Liver (tissue), 9 donors: ENCODE data around the gene DDX5. TPM values are rescaled to one million over a fixed set of nuclear protein-coding genes. Genes with fewer than 3 reads are reported as not detected.

Experiments used
- DNase-seq: peaks from one replicate; pipeline ENCODE4 v3.0.0-alpha.2; 2017; ENCODE audit warnings: low spot score
- H3K27ac ChIP-seq, 2 donors: one replicate each; pipeline ENCODE4 v1.7.0; 2013; ENCODE audit warnings: inconsistent platforms in 2 of 2, low read length in 2 of 2, control low read depth in 1 of 2, low read depth in 1 of 2, mild to moderate bottlenecking in 1 of 2
- H3K27me3 ChIP-seq, 4 donors: one replicate each; pipeline versions ENCODE4 v1.6.1 to v1.7.0; 2013; ENCODE audit warnings: low read length in 3 of 4, inconsistent platforms in 1 of 4, mild to moderate bottlenecking in 1 of 4, moderate library complexity in 1 of 4; ENCODE audit not compliant: control insufficient read depth in 4 of 4, insufficient read depth in 4 of 4
- H3K36me3 ChIP-seq, 4 donors: one replicate each; pipeline versions ENCODE4 v1.6.1 to v1.7.0; 2013; ENCODE audit warnings: low read length in 3 of 4, mild to moderate bottlenecking in 3 of 4, low read depth in 1 of 4, moderate library complexity in 1 of 4; ENCODE audit not compliant: control insufficient read depth in 4 of 4, insufficient read depth in 3 of 4
- H3K4me1 ChIP-seq, 4 donors: one replicate each; pipeline versions ENCODE4 v1.6.1 to v1.7.0; 2013; ENCODE audit warnings: low read length in 3 of 4, mild to moderate bottlenecking in 3 of 4, moderate library complexity in 1 of 4; ENCODE audit not compliant: control insufficient read depth in 4 of 4, insufficient read depth in 4 of 4
- H3K4me3 ChIP-seq, 3 donors: one replicate each; pipeline versions ENCODE4 v1.6.1 to v1.7.0; 2013; ENCODE audit warnings: low read length in 3 of 3, control low read depth in 1 of 3, low read depth in 1 of 3, mild to moderate bottlenecking in 1 of 3
- H3K9ac ChIP-seq, 2 donors: one replicate each; pipeline ENCODE4 v1.7.0; 2013; ENCODE audit warnings: low read length in 2 of 2, mild to moderate bottlenecking in 2 of 2, moderate library complexity in 2 of 2, control low read depth in 1 of 2, low read depth in 1 of 2
- H3K9me3 ChIP-seq, 4 donors: one replicate each; pipeline versions ENCODE4 v1.6.1 to v1.7.0; 2013; ENCODE audit warnings: low read length in 3 of 4; ENCODE audit not compliant: control insufficient read depth in 4 of 4
- EGR1 ChIP-seq, 2 donors: IDR thresholded peaks; 2 replicates each; pipeline ENCODE4 v1.6.1; 2016 to 2018; ENCODE audit warnings: antibody characterized with exemption in 2 of 2, low read depth in 2 of 2
- FOXA1 ChIP-seq: IDR thresholded peaks from 2 replicates; pipeline ENCODE4 v1.6.1; 2016; ENCODE audit warnings: antibody characterized with exemption
- FOXA2 ChIP-seq: IDR thresholded peaks from 2 replicates; pipeline ENCODE4 v1.6.1; 2016; ENCODE audit warnings: antibody characterized with exemption
- GABPA ChIP-seq, 2 donors: IDR thresholded peaks in 1 of 2; conservative IDR thresholded peaks in 1 of 2; 2 replicates each; pipeline ENCODE4 v1.6.1; 2016; ENCODE audit warnings: antibody characterized with exemption in 2 of 2, mild to moderate bottlenecking in 1 of 2, moderate library complexity in 1 of 2
- HNF4A ChIP-seq, 2 donors: conservative IDR thresholded peaks; 2 replicates each; pipeline ENCODE4 v1.6.1; 2016; ENCODE audit warnings: antibody characterized with exemption in 2 of 2, mild to moderate bottlenecking in 2 of 2
- HNF4G ChIP-seq: IDR thresholded peaks from 2 replicates; pipeline ENCODE4 v1.6.1; 2016; ENCODE audit warnings: antibody characterized with exemption
- JUND ChIP-seq, 2 donors: IDR thresholded peaks; 2 replicates each; pipeline ENCODE4 v1.6.1; 2016; ENCODE audit warnings: antibody characterized with exemption in 2 of 2
- MAX ChIP-seq: IDR thresholded peaks from 2 replicates; pipeline ENCODE4 v1.6.1; 2016; ENCODE audit warnings: antibody characterized with exemption
- NR2F2 ChIP-seq: IDR thresholded peaks from 2 replicates; pipeline ENCODE4 v1.6.1; 2016; ENCODE audit warnings: antibody characterized with exemption
- RAD21 ChIP-seq, 2 donors: IDR thresholded peaks; 2 replicates each; pipeline ENCODE4 v1.6.1; 2016; ENCODE audit warnings: antibody characterized with exemption in 2 of 2, mild to moderate bottlenecking in 2 of 2
- RXRA ChIP-seq, 2 donors: IDR thresholded peaks; 2 replicates each; pipeline ENCODE4 v1.6.1; 2017 to 2018; ENCODE audit warnings: antibody characterized with exemption in 2 of 2, mild to moderate bottlenecking in 1 of 2
- SP1 ChIP-seq: IDR thresholded peaks from 2 replicates; pipeline ENCODE4 v1.6.1; 2018; ENCODE audit warnings: antibody characterized with exemption, mild to moderate bottlenecking
- TAF1 ChIP-seq: conservative IDR thresholded peaks from 2 replicates; pipeline ENCODE4 v1.6.1; 2016; ENCODE audit warnings: antibody characterized with exemption, mild to moderate bottlenecking
- YY1 ChIP-seq: IDR thresholded peaks from 2 replicates; pipeline ENCODE4 v1.6.1; 2016; ENCODE audit warnings: antibody characterized with exemption, mild to moderate bottlenecking
- WGBS: extraction: QIAGEN DNeasy Blood & Tissue Kit; methylation state at CpG from one replicate; pipeline ENCODE4 v1.1.7; 2013; 5-methylcytosine and 5-hydroxymethylcytosine counted together
- polyA plus RNA-seq, 2 donors: library from polyadenylated mRNA; stranded (reverse) in 1 of 2; unstranded in 1 of 2; fragments of 200-250 nt in 1 of 2; fragments of >200 nt in 1 of 2; fragmentation: Nextera tagmentation in 1 of 2; extraction: Ambion mirVana in 1 of 2; gene quantifications; one replicate each; pipeline versions ENCODE4 v1.2.1 to v1.2.3, GENCODE V29; 2013 to 2015
- total RNA-seq, 2 donors: library from RNA; depleted of rRNA; stranded (reverse); fragments of >200 nt; gene quantifications; one replicate each; pipeline ENCODE4 v1.2.3, GENCODE V29; 2014
- TF ChIP-seq, protein P1 (sequence below): IDR thresholded peaks from 2 replicates; pipeline ENCODE4 v1.6.1; 2016; ENCODE audit warnings: antibody characterized with exemption
- donor health status: healthy.
- donor health status: healthy.
- donor health status: healthy.
- donor health status: healthy.
- donor health status: healthy.

The DDX5 gene
- total and polyA plus RNA-seq, 4 donors = 165 to 357 (median 289) TPM

DNA sequence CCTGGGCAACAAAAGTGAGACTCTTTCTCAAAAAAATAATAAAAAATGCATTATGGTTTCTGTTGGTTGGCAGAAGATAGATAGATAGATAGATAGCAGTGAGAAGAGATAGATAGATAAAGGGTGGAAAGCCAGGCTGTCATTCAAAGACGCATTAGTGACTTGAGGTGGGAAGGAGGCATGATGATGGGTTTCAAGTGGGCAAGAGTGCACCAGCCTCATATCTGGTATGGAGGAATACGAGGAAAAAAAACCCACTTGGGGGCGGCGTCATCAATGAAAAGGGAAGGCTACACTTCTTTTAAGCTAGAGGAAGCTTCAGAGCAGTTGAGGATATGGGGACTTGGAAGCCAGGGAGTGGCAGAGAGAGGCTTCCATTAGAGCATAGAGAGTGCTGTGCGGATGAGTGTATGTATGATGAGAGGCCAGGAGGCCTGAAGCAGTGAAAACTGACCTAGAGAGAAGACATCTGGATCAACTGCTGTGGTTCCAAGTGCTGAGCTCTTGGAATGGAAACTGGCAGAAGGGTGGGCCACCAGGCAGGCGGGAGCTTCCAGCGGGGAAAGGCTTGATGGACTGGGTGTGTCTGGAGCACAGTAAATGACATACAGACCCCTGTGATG, 32.5 kb upstream of the DDX5 start:
- H3K9me3 ChIP-seq = no peaks in the 10 kb centered on the region
- peaks cover 9 to 46% (median 36%) of the 10 kb centered on the region in 4 donors for H3K36me3 ChIP-seq
- no peaks in the 10 kb centered on the region for H3K27me3 ChIP-seq
- no peak overlapping the region for H3K27ac ChIP-seq
- no peak overlapping the region for H3K4me3 ChIP-seq
- WGBS = 94% methylated on average over 7 of the region's 7 CpGs
- no peaks in the 10 kb centered on the region for H3K4me1 ChIP-seq
- H3K9ac ChIP-seq = no peak overlapping the region
- no peak for DNase-seq
- TF ChIP-seq SP1 (no peak), FOXA2 (no peak), HNF4G (no peak), MAX (no peak)

GRCh38 chr17:64537488-64537887, 31.4 kb upstream of the DDX5 start:
- Histone ChIP-seq H3K36me3 (peaks cover 13 to 57% (median 44%) of the 10 kb centered on the region in 4 donors), H3K4me1 (no peaks in the 10 kb centered on the region), H3K9me3 (no peaks in the 10 kb centered on the region), H3K27me3 (no peaks in the 10 kb centered on the region), H3K4me3 (no peak overlapping the region), H3K9ac (no peak overlapping the region), H3K27ac (no peak overlapping the region)
- no peak for DNase-seq
- TF ChIP-seq NR2F2 (no peak), YY1 (no peak), FOXA1 (no peak), SP1 (no peak), TAF1 (no peak), JUND (IDR thresholded peaks at IDR 0.05) (no peak), RAD21 (IDR thresholded peaks at IDR 0.05) (no peak), RXRA (IDR thresholded peaks at IDR 0.05) (no peak), GABPA (IDR thresholded peaks at IDR 0.05 in 1 of 2, conservative IDR thresholded peaks at IDR 0.05 in 1 of 2) (no peak), EGR1 (IDR thresholded peaks at IDR 0.05; ENCODE audit: low read depth in 2 of 2) (no peak), FOXA2 (no peak)
- WGBS = 79% methylated on average over 5 of the region's 5 CpGs

- Histone ChIP-seq H3K36me3 (peaks cover 19 to 63% (median 48%) of the 10 kb centered on the region in 4 donors), H3K27ac (no peak overlapping the region), H3K9me3 (no peaks in the 10 kb centered on the region), H3K4me3 (no peak overlapping the region), H3K27me3 (no peaks in the 10 kb centered on the region), H3K4me1 (no peaks in the 10 kb centered on the region), H3K9ac (no peak overlapping the region)
- no peak for DNase-seq
- no peak for TF ChIP-seq SP1
- TF ChIP-seq TAF1 = no peak
- no peak for TF ChIP-seq MAX
- 90% methylated on average over 2 of the region's 2 CpGs for WGBS
Measured at GRCh38 chr17:64536913-64537312, 30.8 kb upstream of the DDX5 start.

GRCh38 chr17:64535357-64535756, 29.3 kb upstream of the DDX5 start:
- H3K4me1 ChIP-seq = no peaks in the 10 kb centered on the region
- no peak overlapping the region for H3K9ac ChIP-seq
- no peaks in the 10 kb centered on the region for H3K27me3 ChIP-seq
- no peak overlapping the region for H3K4me3 ChIP-seq
- TF ChIP-seq, protein P1, sequence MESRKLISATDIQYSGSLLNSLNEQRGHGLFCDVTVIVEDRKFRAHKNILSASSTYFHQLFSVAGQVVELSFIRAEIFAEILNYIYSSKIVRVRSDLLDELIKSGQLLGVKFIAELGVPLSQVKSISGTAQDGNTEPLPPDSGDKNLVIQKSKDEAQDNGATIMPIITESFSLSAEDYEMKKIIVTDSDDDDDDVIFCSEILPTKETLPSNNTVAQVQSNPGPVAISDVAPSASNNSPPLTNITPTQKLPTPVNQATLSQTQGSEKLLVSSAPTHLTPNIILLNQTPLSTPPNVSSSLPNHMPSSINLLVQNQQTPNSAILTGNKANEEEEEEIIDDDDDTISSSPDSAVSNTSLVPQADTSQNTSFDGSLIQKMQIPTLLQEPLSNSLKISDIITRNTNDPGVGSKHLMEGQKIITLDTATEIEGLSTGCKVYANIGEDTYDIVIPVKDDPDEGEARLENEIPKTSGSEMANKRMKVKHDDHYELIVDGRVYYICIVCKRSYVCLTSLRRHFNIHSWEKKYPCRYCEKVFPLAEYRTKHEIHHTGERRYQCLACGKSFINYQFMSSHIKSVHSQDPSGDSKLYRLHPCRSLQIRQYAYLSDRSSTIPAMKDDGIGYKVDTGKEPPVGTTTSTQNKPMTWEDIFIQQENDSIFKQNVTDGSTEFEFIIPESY = no peak
- no peak for TF ChIP-seq JUND (IDR thresholded peaks at IDR 0.05)
- no peak for TF ChIP-seq SP1
- no peak for TF ChIP-seq TAF1
- TF ChIP-seq GABPA (IDR thresholded peaks at IDR 0.05 in 1 of 2, conservative IDR thresholded peaks at IDR 0.05 in 1 of 2) = no peak
- TF ChIP-seq HNF4A (conservative IDR thresholded peaks at IDR 0.05) = no peak
- TF ChIP-seq MAX = no peak
- TF ChIP-seq HNF4G = no peak
- no peak for TF ChIP-seq RAD21 (IDR thresholded peaks at IDR 0.05)
- DNase-seq = no peak
- no peak overlapping the region for H3K27ac ChIP-seq
- peaks cover 19 to 78% (median 62%) of the 10 kb centered on the region in 4 donors for H3K36me3 ChIP-seq
- WGBS = 87% methylated on average over 6 of the region's 6 CpGs
- no peaks in the 10 kb centered on the region for H3K9me3 ChIP-seq
